NK-92 (cell line): ENCODE results near the gene BCAS4.
"Not testable (repeated sequence)": the region's sequence is repeated elsewhere in the genome, so short reads cannot be mapped to it uniquely, and the experiment has no call there.

Experiments used
- DNase-seq: peaks from one replicate; lab custom pipeline; 2025; ENCODE audit not compliant: unreplicated experiment; lab: John Stamatoyannopoulos, UW

BCAS4 gene

GRCh38 chr20:50874758-50875665 lies 80.2 kb downstream of the BCAS4 start:
- no peak for DNase-seq

GRCh38 chr20:50876063-50876685 lies 81.3 kb downstream of the BCAS4 start:
- DNase-seq = no peak

- DNase-seq = no peak
These were observed 82.0 kb downstream of the BCAS4 start for GRCh38 chr20:50876816-50877215.

GRCh38 chr20:50877232-50877743 lies 82.4 kb downstream of the BCAS4 start:
- DNase-seq = no peak

- DNase-seq = no peak
These were observed 85.0 kb downstream of the BCAS4 start for GRCh38 chr20:50879649-50880550.

- not testable (repeated sequence) for DNase-seq
These were observed 87.0 kb downstream of the BCAS4 start for GRCh38 chr20:50881759-50882424.

- no peak for DNase-seq
These were observed 89.0 kb downstream of the BCAS4 start for GRCh38 chr20:50883856-50884255.

GRCh38 chr20:50885068-50885467 lies 90.2 kb downstream of the BCAS4 start:
- DNase-seq = no peak

- DNase-seq = no peak
These were observed 90.9 kb downstream of the BCAS4 start for GRCh38 chr20:50885781-50886180.

- DNase-seq = no peak
These were observed 91.4 kb downstream of the BCAS4 start for GRCh38 chr20:50886184-50886790.

GRCh38 chr20:50887576-50887975 lies 92.7 kb downstream of the BCAS4 start:
- no peak for DNase-seq

GRCh38 chr20:50891138-50891537 lies 96.3 kb downstream of the BCAS4 start:
- no peak for DNase-seq

- no peak for DNase-seq
These were observed 97.5 kb downstream of the BCAS4 start for GRCh38 chr20:50892394-50892793.

- DNase-seq = no peak
These were observed 98.8 kb downstream of the BCAS4 start for GRCh38 chr20:50893620-50894019.

- DNase-seq = no peak
These were observed 100.4 kb downstream of the BCAS4 start for GRCh38 chr20:50895111-50895830.

- no peak for DNase-seq
These were observed 103.6 kb downstream of the BCAS4 start for GRCh38 chr20:50898475-50898874.

GRCh38 chr20:50900261-50900660 lies 105.4 kb downstream of the BCAS4 start:
- no peak for DNase-seq

- DNase-seq = no peak
These were observed 106.4 kb downstream of the BCAS4 start for GRCh38 chr20:50901301-50901700.

- no peak for DNase-seq
These were observed 108.6 kb downstream of the BCAS4 start for GRCh38 chr20:50903353-50904051.
